Body of pancreas (tissue), 4 donors: ENCODE measurements around the gene GORAB. TPM values are rescaled to one million over a fixed set of nuclear protein-coding genes. Genes with fewer than 3 reads are reported as not detected.

Experiments
- ATAC-seq: fragments of 150-250 bp; one replicate; pipeline ENCODE4 v1.9.1; 2016
- DNase-seq, 4 donors: peaks; one replicate each; pipeline ENCODE4 v3.0.0-alpha.2; 2019
- H3K27ac ChIP-seq, 4 donors: fragments of 200-600 bp; sonication (generic); 1 replicate in 3 of 4; 2 replicates in 1 of 4; pipeline versions ENCODE4 v1.5.1 to v1.6.1; 2016 to 2019; ENCODE audit warnings: mild to moderate bottlenecking in 1 of 4, mixed read lengths in 1 of 4, moderate library complexity in 1 of 4
- H3K27me3 ChIP-seq, 2 donors: fragments of 200-600 bp; sonication (generic); one replicate each; pipeline ENCODE4 v1.6.0; 2016; ENCODE audit warnings: mild to moderate bottlenecking in 1 of 2
- H3K36me3 ChIP-seq, 2 donors: fragments of 200-600 bp; sonication (generic); replicated peaks in 1 of 2; 2 replicates each; pipeline ENCODE4 v1.5.1; 2016; ENCODE audit warnings: low read depth in 2 of 2; ENCODE audit not compliant: insufficient read depth in 1 of 2
- H3K4me1 ChIP-seq: fragments of 200-600 bp; sonication (generic); one replicate; pipeline ENCODE4 v1.6.0; 2016
- H3K4me3 ChIP-seq, 2 donors: fragments of 200-600 bp; sonication (generic); 1 replicate in 1 of 2; 2 replicates in 1 of 2; pipeline ENCODE4 v1.5.1; 2016 to 2019
- H3K9me3 ChIP-seq, 3 donors: fragments of 200-600 bp; sonication (generic); 1 replicate in 2 of 3; 2 replicates in 1 of 3; pipeline ENCODE4 v1.5.1; 2016
- POLR2A ChIP-seq, 3 donors: fragments of 450-650 bp; IDR thresholded peaks; one replicate each; pipeline ENCODE4 v1.6.1; 2016; ENCODE audit warnings: antibody characterized with exemption in 3 of 3, mild to moderate bottlenecking in 2 of 3
- WGBS, 2 donors: methylation state at CpG; one replicate each; pipeline ENCODE4 v1.1.5; 2017; 5-methylcytosine and 5-hydroxymethylcytosine counted together
- intact Hi-C: fragments of 100-400 bp; cut with DNase I; formaldehyde crosslinking; loops from one replicate; pipeline ENCODE4 v1.15.1; 2023
- total RNA-seq, 2 donors: library from RNA; depleted of rRNA; stranded (reverse); fragments of >200 nt; gene quantifications; one replicate each; pipeline ENCODE4 v1.1.0, GENCODE V29; 2016
- TF ChIP-seq, protein P1 (sequence below), 7 experiments: fragments of 450-650 bp in 4 of 7; fragments of 200-600 bp in 3 of 7; sonication (generic) in 3 of 7; IDR thresholded peaks; one replicate each; pipeline ENCODE4 v1.5.1; 2016 to 2019; ENCODE audit warnings: antibody characterized with exemption in 7 of 7

Gene GORAB
- total RNA-seq, 2 donors from 2014 or later, result 7.8 to 12.9 TPM

DNA sequence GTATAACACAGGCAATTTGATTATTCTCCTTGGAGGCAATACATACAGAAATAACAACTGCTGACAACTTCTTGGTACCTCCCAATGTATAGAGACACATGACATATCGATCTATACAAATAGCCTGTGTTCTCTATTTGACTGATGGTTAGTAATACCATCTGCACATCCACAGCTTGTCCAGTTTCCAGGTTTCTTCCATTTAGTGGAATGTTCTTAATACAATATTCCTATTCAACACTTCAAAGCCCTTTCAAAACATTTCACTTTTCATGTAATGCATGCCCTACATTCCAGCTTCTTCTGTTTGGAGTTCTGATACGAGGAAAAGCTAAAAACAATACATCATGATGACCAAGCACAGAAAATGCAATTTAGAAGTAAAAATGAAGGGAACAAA lies 37.0 kb upstream of the GORAB start:
- H3K27ac ChIP-seq, result peak overlapping the region in 2 of 4 donors; percentile 37 to 45
- no peaks in the 10 kb centered on the region for H3K36me3 ChIP-seq
- no peak overlapping the region for H3K4me3 ChIP-seq
- peaks cover 5% of the 10 kb centered on the region for H3K4me1 ChIP-seq
- 29 to 35% methylated on average over 2 of the region's 2 CpGs for WGBS, 2 donors
- TF ChIP-seq POLR2A (IDR thresholded peaks at IDR 0.05), result no peak
- TF ChIP-seq, protein P1, sequence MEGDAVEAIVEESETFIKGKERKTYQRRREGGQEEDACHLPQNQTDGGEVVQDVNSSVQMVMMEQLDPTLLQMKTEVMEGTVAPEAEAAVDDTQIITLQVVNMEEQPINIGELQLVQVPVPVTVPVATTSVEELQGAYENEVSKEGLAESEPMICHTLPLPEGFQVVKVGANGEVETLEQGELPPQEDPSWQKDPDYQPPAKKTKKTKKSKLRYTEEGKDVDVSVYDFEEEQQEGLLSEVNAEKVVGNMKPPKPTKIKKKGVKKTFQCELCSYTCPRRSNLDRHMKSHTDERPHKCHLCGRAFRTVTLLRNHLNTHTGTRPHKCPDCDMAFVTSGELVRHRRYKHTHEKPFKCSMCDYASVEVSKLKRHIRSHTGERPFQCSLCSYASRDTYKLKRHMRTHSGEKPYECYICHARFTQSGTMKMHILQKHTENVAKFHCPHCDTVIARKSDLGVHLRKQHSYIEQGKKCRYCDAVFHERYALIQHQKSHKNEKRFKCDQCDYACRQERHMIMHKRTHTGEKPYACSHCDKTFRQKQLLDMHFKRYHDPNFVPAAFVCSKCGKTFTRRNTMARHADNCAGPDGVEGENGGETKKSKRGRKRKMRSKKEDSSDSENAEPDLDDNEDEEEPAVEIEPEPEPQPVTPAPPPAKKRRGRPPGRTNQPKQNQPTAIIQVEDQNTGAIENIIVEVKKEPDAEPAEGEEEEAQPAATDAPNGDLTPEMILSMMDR (IDR thresholded peaks at IDR 0.05), result no peak
- H3K27me3 ChIP-seq, result no peaks in the 10 kb centered on the region
- H3K9me3 ChIP-seq, result no peaks in the 10 kb centered on the region
- DNase-seq (no peak), ATAC-seq (no peak)
- intact Hi-C loops, result no loop called here

DNA sequence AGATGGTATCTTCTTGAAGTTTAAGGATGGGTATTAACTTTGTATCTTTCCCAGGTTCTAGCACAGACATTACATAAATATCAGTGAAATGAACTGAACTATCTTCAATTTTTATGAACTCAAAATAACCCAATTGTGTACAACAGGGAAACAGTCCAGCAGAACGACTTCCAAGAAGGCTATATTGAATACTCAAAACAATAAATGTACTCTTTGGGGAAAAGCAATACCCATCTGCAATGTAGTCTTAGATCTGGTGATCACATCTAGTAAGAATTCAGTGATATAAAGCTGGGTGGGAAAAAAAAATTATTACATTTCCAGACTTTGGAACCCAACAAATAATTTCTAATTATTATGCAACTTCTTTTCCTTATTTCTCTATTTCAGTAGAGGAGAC lies 33.1 kb upstream of the GORAB start:
- H3K9me3 ChIP-seq, result no peaks in the 10 kb centered on the region
- H3K27ac ChIP-seq, result no peak overlapping the region
- peaks cover 5% of the 10 kb centered on the region for H3K4me1 ChIP-seq
- no peaks in the 10 kb centered on the region for H3K27me3 ChIP-seq
- 20 to 30% methylated on average over 1 of the region's 1 CpG for WGBS, 2 donors
- DNase-seq (no peak), ATAC-seq (no peak)
- H3K36me3 ChIP-seq, result no peaks in the 10 kb centered on the region
- intact Hi-C loops, result no loop called here
- no peak overlapping the region for H3K4me3 ChIP-seq
- TF ChIP-seq, protein P1 (IDR thresholded peaks at IDR 0.05), result no peak
- TF ChIP-seq POLR2A (IDR thresholded peaks at IDR 0.05), result no peak

DNA sequence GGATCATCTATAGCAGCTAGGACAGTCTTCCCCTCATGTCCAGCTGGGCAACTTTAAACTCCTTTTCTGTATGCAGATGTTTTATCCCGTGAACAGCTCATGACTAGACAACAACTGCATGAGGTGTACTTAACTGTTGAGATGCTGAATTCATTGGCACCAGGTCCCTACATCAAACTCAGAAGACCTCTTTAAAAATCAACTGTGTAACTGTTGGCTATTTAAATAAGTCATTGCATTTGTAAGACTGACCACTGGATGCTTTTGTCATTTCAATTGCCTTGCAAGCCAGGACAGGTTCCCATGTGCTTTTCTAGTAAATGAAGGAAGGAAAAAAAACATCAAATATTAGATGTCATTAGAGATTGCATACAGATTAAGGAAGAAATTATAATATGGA lies 28.3 kb upstream of the GORAB start:
- H3K4me3 ChIP-seq, result no peak overlapping the region
- no peak for TF ChIP-seq POLR2A (IDR thresholded peaks at IDR 0.05)
- TF ChIP-seq, protein P1 (IDR thresholded peaks at IDR 0.05), result no peak
- intact Hi-C loops, result no loop called here

DNA sequence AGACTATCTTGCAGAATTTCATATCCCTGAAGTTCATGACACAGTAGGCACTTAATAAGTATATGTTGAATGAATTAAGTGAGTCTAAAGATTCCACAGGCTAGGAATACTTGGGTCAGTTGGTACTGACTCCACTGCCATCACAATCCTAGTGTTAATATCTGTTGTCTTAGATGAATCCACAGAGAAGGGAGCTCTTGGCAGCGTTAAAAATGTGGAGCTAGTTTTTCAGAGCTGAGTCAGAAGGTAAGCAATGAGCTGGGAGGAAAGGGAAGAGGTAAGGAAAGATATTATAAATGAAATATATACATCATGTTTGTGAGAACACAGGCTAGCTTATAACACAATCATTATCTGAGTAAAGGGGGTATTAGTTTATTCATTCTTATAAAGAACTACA lies 21.8 kb upstream of the GORAB start:
- Histone ChIP-seq H3K27ac (no peak overlapping the region), H3K4me1 (no peaks in the 10 kb centered on the region), H3K4me3 (no peak overlapping the region), H3K36me3 (no peaks in the 10 kb centered on the region), H3K9me3 (no peaks in the 10 kb centered on the region), H3K27me3 (no peaks in the 10 kb centered on the region)
- intact Hi-C loops, result no loop called here
- DNase-seq (no peak), ATAC-seq (no peak)
- no peak for TF ChIP-seq POLR2A (IDR thresholded peaks at IDR 0.05)
- TF ChIP-seq, protein P1 (IDR thresholded peaks at IDR 0.05), result no peak
- 56 to 65% methylated on average over 1 of the region's 1 CpG for WGBS, 2 donors

More for the DNA sequence above, 28.3 kb upstream of the GORAB start:
- no peaks in the 10 kb centered on the region for H3K9me3 ChIP-seq
- no peaks in the 10 kb centered on the region for H3K36me3 ChIP-seq
- H3K4me1 ChIP-seq, result no peaks in the 10 kb centered on the region
- no peak overlapping the region for H3K27ac ChIP-seq
- no peak for ATAC-seq
- no peak for DNase-seq
- WGBS, 2 donors, result 19 to 44% methylated on average over 1 of the region's 1 CpG
- no peaks in the 10 kb centered on the region for H3K27me3 ChIP-seq

DNA sequence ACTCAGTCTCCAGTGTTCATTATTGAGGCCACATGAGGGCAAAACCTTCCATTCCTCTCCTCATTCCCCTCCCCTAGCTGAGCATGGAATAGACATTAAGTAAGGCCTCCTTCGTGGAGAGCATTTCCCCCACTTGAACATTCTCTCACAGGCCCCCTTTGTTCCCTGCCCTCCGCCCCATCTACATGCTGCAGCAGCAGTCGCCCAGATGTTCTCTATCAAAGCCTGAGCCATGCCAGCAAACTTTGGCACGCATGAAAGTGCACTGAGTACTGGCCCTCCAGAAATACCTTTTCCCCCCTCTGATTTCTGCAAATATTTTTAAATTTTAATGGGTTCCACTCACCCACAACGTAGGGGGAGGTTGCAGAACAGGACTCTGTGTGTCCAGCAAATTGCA lies 20.9 kb upstream of the GORAB start:
- WGBS, 2 donors, result 39 to 52% methylated on average over 5 of the region's 5 CpGs
- Histone ChIP-seq H3K36me3 (no peaks in the 10 kb centered on the region), H3K4me1 (no peaks in the 10 kb centered on the region), H3K27me3 (no peaks in the 10 kb centered on the region), H3K4me3 (no peak overlapping the region), H3K27ac (no peak overlapping the region), H3K9me3 (no peaks in the 10 kb centered on the region)
- intact Hi-C loops, result no loop called here
- TF ChIP-seq POLR2A (IDR thresholded peaks at IDR 0.05), result no peak
- TF ChIP-seq, protein P1 (IDR thresholded peaks at IDR 0.05), result no peak
- DNase-seq, result no peak
- no peak for ATAC-seq
